Measurements from ENCODE around the gene GNS.

DNA sequence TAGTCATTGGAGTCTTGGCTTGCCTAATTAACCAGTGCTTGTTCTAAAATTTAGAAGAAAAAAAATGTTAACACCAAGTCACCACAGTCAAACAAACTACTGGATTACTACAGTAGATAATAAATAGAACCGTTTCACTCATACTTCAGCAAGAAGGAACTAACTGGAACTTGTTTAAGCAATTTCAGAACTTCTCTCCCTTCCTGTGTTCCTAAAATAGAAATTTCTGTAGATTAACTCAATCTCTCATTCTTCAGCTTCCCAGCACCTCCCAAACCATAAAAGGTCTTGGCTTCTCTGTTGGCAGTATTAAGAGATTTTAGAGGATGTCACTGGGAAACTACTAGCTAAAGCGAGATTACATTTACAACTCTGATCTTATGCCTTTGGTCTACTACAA is 18.6 kb downstream of the GNS start:
- TF ChIP-seq ATF7 (IDR thresholded peaks at IDR 0.05; ENCODE audit: low read depth) = no peak
- no peak for TF ChIP-seq CHD2 (IDR thresholded peaks at IDR 0.05; ENCODE audit: borderline replicate concordance, low read depth, low read length)
- TF ChIP-seq MTA2 (IDR thresholded peaks at IDR 0.05; ENCODE audit: low read depth) = no peak
- TF ChIP-seq EGR1 (IDR thresholded peaks at IDR 0.05; ENCODE audit: borderline replicate concordance in 1 of 2, low read depth in 2 of 2, low read length in 2 of 2) = no peak
- TF ChIP-seq SP1 (IDR thresholded peaks at IDR 0.05; ENCODE audit: low read depth, low read length) = no peak
- no peak for TF ChIP-seq EP300 (IDR thresholded peaks at IDR 0.05; ENCODE audit: borderline replicate concordance in 1 of 2, control insufficient read depth in 1 of 2, low read depth in 2 of 2, low read length in 2 of 2)
- no peak for TF ChIP-seq HDAC2 (IDR thresholded peaks at IDR 0.05)
- TF ChIP-seq ZSCAN29 (IDR thresholded peaks at IDR 0.05) = no peak
- TF ChIP-seq ZNF217 (IDR thresholded peaks at IDR 0.05) = no peak
- no peak for TF ChIP-seq CEBPB (IDR thresholded peaks at IDR 0.05; ENCODE audit: borderline replicate concordance in 1 of 2, low read depth in 2 of 2, low read length in 2 of 2)
- no peak for TF ChIP-seq RCOR1 (conservative IDR thresholded peaks at IDR 0.05; ENCODE audit: low read depth, low read length)
- TF ChIP-seq, protein P1, sequence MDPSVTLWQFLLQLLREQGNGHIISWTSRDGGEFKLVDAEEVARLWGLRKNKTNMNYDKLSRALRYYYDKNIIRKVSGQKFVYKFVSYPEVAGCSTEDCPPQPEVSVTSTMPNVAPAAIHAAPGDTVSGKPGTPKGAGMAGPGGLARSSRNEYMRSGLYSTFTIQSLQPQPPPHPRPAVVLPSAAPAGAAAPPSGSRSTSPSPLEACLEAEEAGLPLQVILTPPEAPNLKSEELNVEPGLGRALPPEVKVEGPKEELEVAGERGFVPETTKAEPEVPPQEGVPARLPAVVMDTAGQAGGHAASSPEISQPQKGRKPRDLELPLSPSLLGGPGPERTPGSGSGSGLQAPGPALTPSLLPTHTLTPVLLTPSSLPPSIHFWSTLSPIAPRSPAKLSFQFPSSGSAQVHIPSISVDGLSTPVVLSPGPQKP (IDR thresholded peaks at IDR 0.05; ENCODE audit: low read depth, low read length) = no peak
- TF ChIP-seq CTCF (IDR thresholded peaks at IDR 0.05 in 2 of 3, conservative IDR thresholded peaks at IDR 0.05 in 1 of 3; ENCODE audit: control insufficient read depth in 2 of 3, extremely low read depth in 1 of 3, insufficient read depth in 1 of 3, low read depth in 3 of 3, low read length in 3 of 3) = no peak

Data from GM12878 (cell line).